GM23338 (cell line): ENCODE data around the gene PML.

Source experiments
- CREB1 ChIP-seq: fragments of 250-450 bp; sonication (Bioruptor Pico); IDR thresholded peaks from 2 replicates; pipeline ENCODE4 v1.5.0; 2020; ENCODE audit warnings: low read depth, mild to moderate bottlenecking, moderate library complexity
- EZH2 ChIP-seq: fragments of 200-600 bp; sonication (generic); IDR thresholded peaks from one replicate; pipeline ENCODE4 v1.8.0; 2017; ENCODE audit warnings: antibody characterized with exemption, mild to moderate bottlenecking, low read depth; ENCODE audit not compliant: unreplicated experiment
- EZH2phosphoT487 ChIP-seq: fragments of 200-600 bp; sonication (generic); IDR thresholded peaks from one replicate; pipeline ENCODE4 v1.8.1; 2018; ENCODE audit warnings: antibody characterized with exemption; ENCODE audit not compliant: unreplicated experiment
- JUNB ChIP-seq: IDR thresholded peaks from one replicate; pipeline ENCODE4 v1.6.1; 2016; ENCODE audit warnings: antibody characterized with exemption; ENCODE audit not compliant: unreplicated experiment
- NANOG ChIP-seq: IDR thresholded peaks from 2 replicates; pipeline ENCODE4 v1.6.1; 2016; ENCODE audit warnings: antibody characterized with exemption, borderline replicate concordance
- POLR2AphosphoS5 ChIP-seq: IDR thresholded peaks from 2 replicates; pipeline ENCODE4 v1.6.1; 2016; ENCODE audit warnings: antibody characterized with exemption, low read depth
- ZNF331 ChIP-seq: fragments of 250-450 bp; sonication (Bioruptor Pico); IDR thresholded peaks from 2 replicates; pipeline ENCODE4 v1.5.0; 2020; ENCODE audit warnings: low read depth, mild to moderate bottlenecking, moderate library complexity
- TF ChIP-seq, protein P1 (sequence below), 2 experiments: fragments of 200-600 bp in 1 of 2; sonication (generic) in 1 of 2; conservative IDR thresholded peaks; 2 replicates each; pipeline versions ENCODE4 v1.5.1 to v1.6.1; 2016 to 2017; ENCODE audit warnings: antibody characterized with exemption in 2 of 2, low read depth in 2 of 2, mild to moderate bottlenecking in 2 of 2, moderate library complexity in 1 of 2
- TF ChIP-seq, protein P2 (sequence below): IDR thresholded peaks from one replicate; pipeline ENCODE4 v1.6.1; 2018; ENCODE audit warnings: antibody characterized with exemption; ENCODE audit not compliant: unreplicated experiment

DNA sequence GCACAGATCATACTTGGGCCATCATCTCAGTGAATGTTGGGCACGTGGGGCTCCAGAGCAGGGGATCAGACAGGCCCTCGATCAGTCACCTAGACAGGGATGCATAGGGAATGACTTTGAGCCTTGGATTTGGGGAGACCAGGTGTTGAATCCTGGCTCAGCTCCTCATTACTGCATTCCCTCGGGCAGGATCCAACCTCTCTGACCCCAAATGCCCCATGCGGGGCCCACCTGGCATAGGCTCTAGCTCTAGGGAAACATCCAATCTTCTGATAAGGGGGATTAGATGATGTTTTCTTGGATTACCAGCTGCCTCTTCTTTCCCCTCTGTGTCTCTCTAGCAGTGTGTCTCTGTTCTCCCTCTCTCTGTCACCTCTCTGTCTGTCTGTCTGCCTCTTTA lies 45.5 kb upstream of the PML start:
- TF ChIP-seq, protein P1, sequence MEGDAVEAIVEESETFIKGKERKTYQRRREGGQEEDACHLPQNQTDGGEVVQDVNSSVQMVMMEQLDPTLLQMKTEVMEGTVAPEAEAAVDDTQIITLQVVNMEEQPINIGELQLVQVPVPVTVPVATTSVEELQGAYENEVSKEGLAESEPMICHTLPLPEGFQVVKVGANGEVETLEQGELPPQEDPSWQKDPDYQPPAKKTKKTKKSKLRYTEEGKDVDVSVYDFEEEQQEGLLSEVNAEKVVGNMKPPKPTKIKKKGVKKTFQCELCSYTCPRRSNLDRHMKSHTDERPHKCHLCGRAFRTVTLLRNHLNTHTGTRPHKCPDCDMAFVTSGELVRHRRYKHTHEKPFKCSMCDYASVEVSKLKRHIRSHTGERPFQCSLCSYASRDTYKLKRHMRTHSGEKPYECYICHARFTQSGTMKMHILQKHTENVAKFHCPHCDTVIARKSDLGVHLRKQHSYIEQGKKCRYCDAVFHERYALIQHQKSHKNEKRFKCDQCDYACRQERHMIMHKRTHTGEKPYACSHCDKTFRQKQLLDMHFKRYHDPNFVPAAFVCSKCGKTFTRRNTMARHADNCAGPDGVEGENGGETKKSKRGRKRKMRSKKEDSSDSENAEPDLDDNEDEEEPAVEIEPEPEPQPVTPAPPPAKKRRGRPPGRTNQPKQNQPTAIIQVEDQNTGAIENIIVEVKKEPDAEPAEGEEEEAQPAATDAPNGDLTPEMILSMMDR (conservative IDR thresholded peaks at IDR 0.05; ENCODE audit: low read depth in 2 of 2): no peak
- no peak for TF ChIP-seq EZH2
- no peak for TF ChIP-seq EZH2phosphoT487
- no peak for TF ChIP-seq JUNB
- no peak for TF ChIP-seq CREB1
- TF ChIP-seq, protein P2, sequence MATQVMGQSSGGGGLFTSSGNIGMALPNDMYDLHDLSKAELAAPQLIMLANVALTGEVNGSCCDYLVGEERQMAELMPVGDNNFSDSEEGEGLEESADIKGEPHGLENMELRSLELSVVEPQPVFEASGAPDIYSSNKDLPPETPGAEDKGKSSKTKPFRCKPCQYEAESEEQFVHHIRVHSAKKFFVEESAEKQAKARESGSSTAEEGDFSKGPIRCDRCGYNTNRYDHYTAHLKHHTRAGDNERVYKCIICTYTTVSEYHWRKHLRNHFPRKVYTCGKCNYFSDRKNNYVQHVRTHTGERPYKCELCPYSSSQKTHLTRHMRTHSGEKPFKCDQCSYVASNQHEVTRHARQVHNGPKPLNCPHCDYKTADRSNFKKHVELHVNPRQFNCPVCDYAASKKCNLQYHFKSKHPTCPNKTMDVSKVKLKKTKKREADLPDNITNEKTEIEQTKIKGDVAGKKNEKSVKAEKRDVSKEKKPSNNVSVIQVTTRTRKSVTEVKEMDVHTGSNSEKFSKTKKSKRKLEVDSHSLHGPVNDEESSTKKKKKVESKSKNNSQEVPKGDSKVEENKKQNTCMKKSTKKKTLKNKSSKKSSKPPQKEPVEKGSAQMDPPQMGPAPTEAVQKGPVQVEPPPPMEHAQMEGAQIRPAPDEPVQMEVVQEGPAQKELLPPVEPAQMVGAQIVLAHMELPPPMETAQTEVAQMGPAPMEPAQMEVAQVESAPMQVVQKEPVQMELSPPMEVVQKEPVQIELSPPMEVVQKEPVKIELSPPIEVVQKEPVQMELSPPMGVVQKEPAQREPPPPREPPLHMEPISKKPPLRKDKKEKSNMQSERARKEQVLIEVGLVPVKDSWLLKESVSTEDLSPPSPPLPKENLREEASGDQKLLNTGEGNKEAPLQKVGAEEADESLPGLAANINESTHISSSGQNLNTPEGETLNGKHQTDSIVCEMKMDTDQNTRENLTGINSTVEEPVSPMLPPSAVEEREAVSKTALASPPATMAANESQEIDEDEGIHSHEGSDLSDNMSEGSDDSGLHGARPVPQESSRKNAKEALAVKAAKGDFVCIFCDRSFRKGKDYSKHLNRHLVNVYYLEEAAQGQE: no peak
- no peak for TF ChIP-seq ZNF331 (CRISPR knock-in tag)
- TF ChIP-seq POLR2AphosphoS5: no peak
- no peak for TF ChIP-seq NANOG
